Measurements from ENCODE around the gene APC. TPM values are rescaled to one million over a fixed set of nuclear protein-coding genes. Genes with fewer than 3 reads are reported as not detected.

The APC gene
- total and polyA plus RNA-seq, 2 of the 8 experiments (the other 6 are each of a cell fraction or from before 2014, with no cell fraction given) = 6.8 to 41.9 TPM

GRCh38 chr5:112707187-112708102 lies 30.2 kb upstream of the APC start:
- no peaks in the 10 kb centered on the region for H3K23me2 ChIP-seq (ENCODE audit: low read depth, low read length)
- peak overlapping the region; percentile 81 to 90 (median 84) for H3K4me3 ChIP-seq (ENCODE audit: extremely low read depth in 1 of 4, insufficient read depth in 2 of 4, low read depth in 3 of 4, low read length in 4 of 4)
- peaks cover 8% of the 10 kb centered on the region; the same call in 1 of the 2 replicates for H3K79me1 ChIP-seq (ENCODE audit: low read depth, low read length)
- H3K4me2 ChIP-seq (ENCODE audit: insufficient read depth in 1 of 2, low read depth in 2 of 2, low read length in 2 of 2) = peak overlapping the region; percentile 69 to 74
- H3K14ac ChIP-seq (ENCODE audit: insufficient read length) = no peak overlapping the region
- peaks cover 3 to 43% of the 10 kb centered on the region in 2 experiments; a peak in 2 of 4 replicates for H3K79me2 ChIP-seq (ENCODE audit: control insufficient read depth in 1 of 2, insufficient read depth in 2 of 2, low read length in 2 of 2)
- peak overlapping the region; percentile 94; the same call in 1 of the 2 replicates for H4K8ac ChIP-seq (ENCODE audit: extremely low read depth, insufficient read depth, low read length)
- H3K27ac ChIP-seq (ENCODE audit: low read depth, low read length) = peak overlapping the region; percentile 88
- H2BK12ac ChIP-seq (ENCODE audit: low read depth, low read length) = peak overlapping the region; percentile 85; the same call in 1 of the 2 replicates
- H3K9ac ChIP-seq (replicated peaks in 1 of 4; ENCODE audit: extremely low read depth in 1 of 4, low read depth in 3 of 4, low read length in 3 of 4) = peak overlapping the region; percentile 84 to 91 (median 87)
- WGBS, 2 experiments (ENCODE audit: extremely low coverage in 1 of 2, insufficient coverage in 1 of 2, insufficient read length in 1 of 2, insufficient replicate concordance in 2 of 2, low coverage in 1 of 2, low lambda C conversion rate in 2 of 2, missing lambda C conversion rate in 1 of 2) = 5% methylated on average over 55 of the region's 61 CpGs; no CpG with 5 or more reads in 1 of the 2 experiments
- H3K18ac ChIP-seq (ENCODE audit: extremely low read depth, low read length) = peak overlapping the region; percentile 99
- peaks cover 2 to 4% of the 10 kb centered on the region in 2 experiments for H4K20me1 ChIP-seq (replicated peaks in 1 of 2; ENCODE audit: control insufficient read depth in 1 of 2, insufficient read depth in 2 of 2, low read length in 2 of 2)
- DNase-seq (ENCODE audit: low read depth in 1 of 2, low spot score in 2 of 2) = peak; percentile 92 to 97
- H2BK20ac ChIP-seq (ENCODE audit: low read length) = no peak overlapping the region
- H3K56ac ChIP-seq (replicated peaks; ENCODE audit: insufficient read length, low read depth, low read length) = peak overlapping the region; percentile 42
- H4K5ac ChIP-seq (ENCODE audit: insufficient read length, low read depth, low read length) = peak overlapping the region; percentile 82
- H3K27me3 ChIP-seq (replicated peaks in 1 of 4; ENCODE audit: control insufficient read depth in 3 of 4, extremely low read depth in 1 of 4, insufficient read depth in 3 of 4, low read length in 3 of 4) = no peaks in the 10 kb centered on the region
- peak overlapping the region; percentile 58 for H4K91ac ChIP-seq (replicated peaks; ENCODE audit: insufficient read length, low read length)
- H2AFZ ChIP-seq (ENCODE audit: low read length) = peak overlapping the region; percentile 96
- no peak overlapping the region for H3K23ac ChIP-seq (ENCODE audit: insufficient read length)
- peak overlapping the region; percentile 12 for H3K4ac ChIP-seq (replicated peaks; ENCODE audit: insufficient read length, low read depth, low read length)
- H3K4me1 ChIP-seq (replicated peaks in 1 of 4; ENCODE audit: control insufficient read depth in 3 of 4, insufficient read depth in 4 of 4, low read length in 3 of 4) = peaks cover 0 to 3% (median 0%) of the 10 kb centered on the region in 4 experiments; a peak in 2 of 7 replicates
- ChIA-PET POLR2A (ENCODE audit: partially characterized antibody) (interaction anchor here (0.8 to 1.8 kb wide), 10 partner anchors 9 to 214 kb away, joined by 3 to 8 read pairs (median 5); partner anchors contain the start of genes APC and REEP5), CTCF (ENCODE audit: partially characterized antibody) (interaction anchor here (0.7 to 5.1 kb wide), 4 partner anchors 10 to 141 kb away, joined by 3 to 29 read pairs (median 10); no protein-coding TSS in a partner anchor)
- H2BK5ac ChIP-seq (ENCODE audit: low read depth, low read length) = peak overlapping the region; percentile 97
- H3K36me3 ChIP-seq (ENCODE audit: control insufficient read depth in 2 of 4, insufficient read depth in 4 of 4, low read length in 3 of 4) = no peaks in the 10 kb centered on the region
- H2BK15ac ChIP-seq (ENCODE audit: low read length) = peak overlapping the region; percentile 14; the same call in 1 of the 2 replicates
- H2BK120ac ChIP-seq (replicated peaks; ENCODE audit: low read depth, low read length) = no peak overlapping the region
- FAIRE-seq = no peak
- H3K9me3 ChIP-seq (ENCODE audit: insufficient read depth in 2 of 2, low read depth in 1 of 2, low read length in 1 of 2) = no peaks in the 10 kb centered on the region
- H2AK5ac ChIP-seq (ENCODE audit: low read depth, low read length) = no peak overlapping the region
- no peak for TF ChIP-seq NANOG (IDR thresholded peaks at IDR 0.05; ENCODE audit: insufficient read depth, low read depth, low read length, poor library complexity, severe bottlenecking)
- no peak for TF ChIP-seq USF2 (IDR thresholded peaks at IDR 0.05; ENCODE audit: low read length)
- no peak for TF ChIP-seq EZH2 (IDR thresholded peaks at IDR 0.05; ENCODE audit: low read depth, low read length, severe bottlenecking)
- TF ChIP-seq CTBP2 (IDR thresholded peaks at IDR 0.05; ENCODE audit: borderline replicate concordance, insufficient read depth, insufficient read length, low read length) = no peak
- TF ChIP-seq SIN3A (conservative IDR thresholded peaks at IDR 0.05 in 1 of 2, IDR thresholded peaks at IDR 0.05 in 1 of 2; ENCODE audit: low read depth in 1 of 2, low read length in 2 of 2) = peak; percentile 19 to 64; a peak in 2 of 4 replicates
- no peak for TF ChIP-seq TCF12 (IDR thresholded peaks at IDR 0.05; ENCODE audit: low read depth, low read length)
- no peak for TF ChIP-seq KDM5A (IDR thresholded peaks at IDR 0.05; ENCODE audit: low read length)
- TF ChIP-seq SUZ12 (IDR thresholded peaks at IDR 0.05; ENCODE audit: low read length) = no peak
